ENCODE data around the gene ZC3HAV1. TPM values are rescaled to one million over a fixed set of nuclear protein-coding genes. Genes with fewer than 3 reads are reported as not detected.
"Not testable (repeated sequence)": the region's sequence is repeated elsewhere in the genome, so short reads cannot be mapped to it uniquely, and the experiment has no call there.

Gene ZC3HAV1
- total RNA-seq, 2 donors from 2014 or later: 97.8 to 167 TPM

DNA sequence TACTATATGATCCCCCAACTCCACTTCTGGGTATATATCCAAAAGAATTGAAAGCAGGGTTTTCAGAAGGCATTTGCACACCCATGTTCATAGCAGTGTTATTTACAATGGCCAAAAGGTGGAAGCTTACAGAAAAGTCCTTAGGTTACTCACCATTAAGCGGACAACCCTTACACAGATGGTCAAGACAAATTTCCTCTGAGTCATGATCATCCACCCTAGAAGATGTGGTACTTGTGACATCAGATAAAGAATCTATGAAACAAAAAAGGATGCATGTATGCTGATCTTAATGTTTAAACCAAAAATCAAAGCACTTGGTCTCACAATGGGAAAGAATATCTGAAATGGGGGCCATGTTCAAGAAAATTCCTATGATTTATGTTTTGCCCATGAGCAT lies 31.1 kb downstream of the ZC3HAV1 start:
- ATAC-seq (no peak), DNase-seq (ENCODE audit: low spot score in 2 of 2) (no peak)
- Mint-ChIP-seq H3K36me3 (peaks cover 33 to 50% of the 10 kb centered on the region in 2 donors), H3K9me3 (no peaks in the 10 kb centered on the region), H3K27ac (peak overlapping the region; percentile 46 to 72)

DNA sequence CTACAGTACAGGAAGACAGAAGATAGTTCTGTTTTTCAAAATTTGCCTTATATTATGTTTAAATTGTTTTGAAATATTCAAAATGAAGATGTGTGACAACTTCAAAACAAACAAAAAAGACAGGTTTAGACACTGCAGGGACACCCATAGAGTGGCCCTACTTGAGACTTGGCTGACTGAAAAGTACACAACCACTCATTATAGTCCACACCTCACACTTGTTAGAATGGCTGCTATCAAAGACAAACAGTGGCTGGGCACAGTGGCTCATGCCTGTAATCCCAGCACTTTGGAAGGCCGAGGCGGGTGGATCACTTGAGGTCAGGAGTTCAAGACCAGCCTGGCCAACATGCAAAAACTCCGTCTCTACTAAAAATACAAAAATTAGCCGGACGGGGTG lies 31.8 kb downstream of the ZC3HAV1 start:
- H3K9me3 Mint-ChIP-seq; DNase-seq (ENCODE audit: low spot score in 2 of 2); ATAC-seq: not testable (repeated sequence)
- Mint-ChIP-seq H3K27ac (peak overlapping the region; percentile 46 to 72), H3K36me3 (peaks cover 33 to 45% of the 10 kb centered on the region in 2 donors)

DNA sequence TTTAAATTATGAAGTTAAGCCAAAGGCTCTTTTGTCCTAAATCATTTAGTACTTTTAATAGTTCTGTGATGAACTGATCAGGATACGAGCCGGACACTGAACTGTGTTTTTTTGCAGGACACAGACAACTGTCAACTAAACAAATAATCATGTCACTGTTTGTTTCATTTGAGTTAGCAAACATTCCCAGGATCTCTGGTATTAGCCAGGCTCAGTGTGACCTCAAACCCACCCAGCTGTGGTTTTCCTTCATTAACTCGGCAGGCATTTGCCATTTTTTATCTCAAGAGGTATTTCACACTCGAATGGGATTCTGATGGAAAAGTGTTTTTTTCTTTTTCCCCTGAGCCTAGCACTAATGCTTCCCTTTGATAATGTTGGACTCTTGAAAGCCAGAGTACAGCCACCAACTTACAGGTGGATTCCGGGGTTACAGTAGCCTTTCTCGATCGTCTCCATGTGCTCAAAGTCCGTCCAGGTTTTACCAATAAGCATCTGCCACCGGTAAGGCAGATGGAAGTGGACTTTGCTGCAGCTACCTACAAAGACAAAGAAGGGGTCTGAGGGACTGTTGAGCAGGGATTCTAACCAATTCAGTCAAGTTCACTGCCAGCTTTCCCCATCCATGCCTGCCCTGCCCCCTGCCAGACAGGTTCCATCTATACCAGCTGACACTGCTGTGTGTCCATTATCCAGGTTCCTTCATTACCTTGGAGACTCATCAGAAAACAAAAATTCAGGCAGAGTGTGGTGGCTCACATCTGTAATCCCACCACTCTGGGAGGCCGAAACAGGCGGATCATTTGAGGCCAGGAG lies 33.4 kb downstream of the ZC3HAV1 start:
- H3K27ac Mint-ChIP-seq: peak overlapping the region; percentile 73 to 85
- no peak for ATAC-seq
- H3K9me3 Mint-ChIP-seq: no peaks in the 10 kb centered on the region
- H3K36me3 Mint-ChIP-seq: peaks cover 38 to 49% of the 10 kb centered on the region in 2 donors
- no peak for DNase-seq (ENCODE audit: low spot score in 2 of 2)

DNA sequence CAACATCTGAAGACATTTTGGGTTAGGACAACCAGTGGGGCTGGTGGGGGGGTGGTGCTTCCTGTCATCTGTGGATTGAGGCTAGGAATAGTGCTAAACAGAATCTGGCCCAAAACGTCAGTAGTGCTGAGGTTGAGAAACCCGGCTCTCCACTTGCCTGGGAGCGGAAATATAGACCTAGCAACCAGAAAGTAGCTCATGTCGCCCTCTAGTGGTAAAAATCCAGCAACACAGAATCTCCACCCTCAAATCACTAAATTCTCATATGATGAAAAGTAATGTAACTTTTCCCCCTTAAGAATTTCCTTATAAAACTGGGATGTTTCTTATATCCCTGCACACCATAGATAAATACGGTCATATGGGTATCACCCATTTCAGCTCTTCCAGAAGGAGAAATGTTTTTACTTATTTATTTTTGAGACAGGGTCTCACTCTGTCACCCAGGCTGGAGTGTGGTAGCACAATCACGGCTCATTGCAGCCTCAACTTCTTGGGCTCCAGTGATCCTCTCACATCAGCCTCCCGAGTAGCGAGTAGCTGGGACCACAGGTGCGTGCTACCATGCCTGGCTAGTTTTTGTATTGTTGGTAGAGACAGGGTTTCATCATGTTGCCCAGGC lies 34.4 kb downstream of the ZC3HAV1 start:
- DNase-seq (ENCODE audit: low spot score in 2 of 2): peak; percentile 63 to 65
- Mint-ChIP-seq H3K9me3 (no peaks in the 10 kb centered on the region), H3K36me3 (peaks cover 28 to 42% of the 10 kb centered on the region in 2 donors), H3K27ac (peak overlapping the region; percentile 73 to 86)
- peak; percentile 78 to 86 for ATAC-seq

DNA sequence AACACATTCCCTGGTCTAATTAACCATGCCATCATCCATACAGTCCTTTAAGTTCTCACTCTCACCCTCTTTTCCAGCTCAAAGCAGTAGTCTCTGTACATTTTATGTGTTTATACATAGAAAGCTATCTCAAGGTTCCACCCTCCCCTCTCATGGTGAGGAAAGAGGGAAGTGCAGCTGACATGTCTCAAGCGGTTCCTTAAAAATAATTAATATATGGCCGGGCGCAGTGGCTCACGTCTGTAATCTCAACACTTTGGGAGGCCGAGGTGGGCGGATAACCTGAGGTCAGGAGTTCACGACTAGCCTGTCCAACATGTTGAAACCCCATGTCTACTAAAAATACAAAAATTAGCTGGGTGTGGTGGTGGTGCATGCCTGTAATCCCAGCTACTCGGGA lies 36.7 kb downstream of the ZC3HAV1 start:
- DNase-seq (ENCODE audit: low spot score in 2 of 2) (no peak), ATAC-seq (peak; percentile 11)
- Mint-ChIP-seq H3K27ac (peak overlapping the region; percentile 85 to 88), H3K36me3 (peaks cover 11 to 25% of the 10 kb centered on the region in 2 donors), H3K9me3 (no peaks in the 10 kb centered on the region)

DNA sequence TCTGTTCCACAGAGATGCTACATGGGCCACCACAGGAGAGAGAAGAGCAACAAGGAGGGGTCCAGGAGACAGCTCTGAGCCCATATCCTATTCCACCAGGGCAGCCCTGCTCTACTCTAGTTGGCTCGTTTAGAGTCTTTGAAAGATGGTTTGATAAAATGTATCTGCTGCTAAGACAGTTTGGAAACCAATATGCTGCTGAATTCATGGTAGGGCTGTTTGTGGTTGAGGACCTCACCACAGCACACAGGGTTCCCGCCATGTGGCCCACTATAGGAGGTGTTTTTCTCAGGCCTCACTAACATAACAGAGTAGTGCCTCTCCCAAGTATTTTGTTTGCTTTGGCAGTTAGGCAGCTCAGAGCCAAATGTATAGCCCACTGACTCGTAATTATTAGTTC lies 37.8 kb downstream of the ZC3HAV1 start:
- Mint-ChIP-seq H3K36me3 (peaks cover 17 to 35% of the 10 kb centered on the region in 2 donors), H3K27ac (peak overlapping the region; percentile 85 to 88), H3K9me3 (no peaks in the 10 kb centered on the region)
- no peak for DNase-seq (ENCODE audit: low spot score in 2 of 2)
- no peak for ATAC-seq

DNA sequence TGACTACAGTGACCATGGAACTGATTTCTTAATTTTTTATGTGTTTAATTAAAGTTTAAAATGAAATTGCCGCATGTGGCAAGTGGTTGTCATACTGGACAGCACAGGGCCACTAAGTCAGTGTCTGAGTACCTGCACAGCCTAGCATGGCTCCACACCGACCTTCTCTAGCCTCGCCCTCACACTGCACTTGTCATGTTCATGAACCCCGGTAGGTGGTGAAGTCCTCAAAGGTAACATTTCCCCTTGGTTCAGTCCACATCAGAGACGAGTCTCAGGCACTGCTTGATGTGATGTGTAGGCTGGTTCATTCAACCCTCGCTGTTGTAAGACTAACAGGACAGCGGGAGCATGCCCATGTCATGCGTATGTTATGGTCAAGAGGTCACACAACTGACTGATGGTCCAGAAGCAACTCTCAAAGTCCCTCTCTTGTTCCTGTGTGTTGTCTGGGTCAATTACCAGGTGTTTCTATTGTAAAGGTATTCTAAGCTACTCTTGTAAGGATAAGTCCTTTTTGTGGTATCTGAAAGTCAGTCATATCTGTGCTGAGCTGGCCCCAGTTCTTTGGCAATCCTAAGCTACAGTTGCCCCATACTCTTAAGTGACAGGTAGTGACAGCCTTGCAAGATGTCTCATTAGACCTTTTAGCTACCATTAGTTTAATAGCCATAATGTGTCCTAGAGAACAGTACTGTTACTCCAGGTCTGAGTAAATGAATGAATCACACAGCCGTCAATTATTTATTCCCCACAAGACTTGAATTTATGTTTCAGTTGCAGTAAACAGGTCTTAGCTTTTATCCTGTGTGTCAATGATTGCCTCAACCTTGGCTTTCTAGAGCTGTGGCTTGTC lies 40.7 kb downstream of the ZC3HAV1 start:
- Mint-ChIP-seq H3K27ac (peak overlapping the region; percentile 14 to 72), H3K36me3 (peaks cover 28 to 59% of the 10 kb centered on the region in 2 donors), H3K9me3 (no peaks in the 10 kb centered on the region)
- ATAC-seq: peak; percentile 37 to 38
- DNase-seq (ENCODE audit: low spot score in 2 of 2): no peak

DNA sequence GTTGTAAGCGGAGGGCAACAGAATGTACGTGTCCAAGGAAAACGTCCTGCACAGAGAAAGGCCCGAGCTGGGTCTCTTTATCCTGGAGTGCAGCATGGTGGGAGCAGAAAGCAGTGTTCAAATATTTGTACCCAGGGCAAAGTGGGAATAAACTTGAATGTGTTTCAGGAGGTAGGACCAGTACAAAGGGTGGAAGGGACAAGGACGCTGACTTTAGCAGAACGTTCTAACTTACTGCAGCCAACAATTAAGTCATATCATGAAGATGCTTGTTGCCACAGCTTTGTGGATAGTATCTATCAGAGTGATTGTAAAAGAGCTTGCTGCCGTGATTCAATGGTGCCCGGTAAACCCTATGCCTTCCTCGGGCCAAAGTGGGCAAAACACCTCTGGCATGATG lies 43.2 kb downstream of the ZC3HAV1 start:
- peak overlapping the region; percentile 48 to 62 for H3K27ac Mint-ChIP-seq
- ATAC-seq (no peak), DNase-seq (ENCODE audit: low spot score in 2 of 2) (no peak)
- peaks cover 22 to 52% of the 10 kb centered on the region in 2 donors for H3K36me3 Mint-ChIP-seq
- H3K9me3 Mint-ChIP-seq: no peaks in the 10 kb centered on the region

DNA sequence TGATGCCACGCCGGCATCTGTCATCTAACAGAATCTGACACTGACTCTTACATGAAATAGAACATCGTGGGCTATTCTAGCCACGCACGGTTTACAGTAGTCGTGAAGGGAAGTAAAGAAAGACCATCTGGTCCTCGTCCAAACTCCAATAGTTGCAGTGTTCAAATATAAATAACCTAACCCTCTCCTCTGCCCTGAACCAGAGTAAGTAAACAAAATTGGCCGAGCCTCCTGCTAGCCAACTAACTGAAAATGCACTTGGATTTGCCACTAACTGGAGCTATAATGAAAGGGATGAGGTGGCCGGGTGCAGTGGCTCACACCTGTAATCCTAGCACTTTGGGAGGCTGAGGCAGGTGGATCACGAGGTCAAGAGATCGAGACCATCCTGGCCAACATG lies 44.2 kb downstream of the ZC3HAV1 start:
- peak overlapping the region; percentile 55 to 94 for H3K27ac Mint-ChIP-seq
- DNase-seq (ENCODE audit: low spot score in 2 of 2): no peak
- peaks cover 22 to 57% of the 10 kb centered on the region in 2 donors for H3K36me3 Mint-ChIP-seq

DNA sequence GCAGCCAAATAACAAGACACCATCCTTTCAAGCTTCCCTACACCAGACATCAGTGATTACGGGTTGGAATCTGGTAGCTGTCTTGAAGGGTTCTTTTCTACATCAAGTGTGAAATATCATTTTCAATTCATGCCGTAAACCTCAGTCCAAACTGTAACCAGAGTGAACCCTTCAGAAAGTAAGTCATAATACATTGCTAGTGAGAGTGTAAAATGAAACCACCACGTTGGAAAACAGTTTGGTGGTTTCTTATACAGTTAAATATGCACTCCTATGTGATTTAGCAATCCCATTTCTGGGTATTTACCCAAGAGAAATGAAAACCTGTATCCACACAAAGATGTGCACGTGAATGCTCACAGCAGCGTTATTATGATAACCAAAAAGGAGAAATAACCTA lies 48.1 kb downstream of the ZC3HAV1 start:
- no peaks in the 10 kb centered on the region for H3K9me3 Mint-ChIP-seq
- peak overlapping the region; percentile 54 to 87 for H3K27ac Mint-ChIP-seq
- ATAC-seq (peak; percentile 51 to 67), DNase-seq (ENCODE audit: low spot score in 2 of 2) (no peak)
- H3K36me3 Mint-ChIP-seq: peaks cover 16 to 55% of the 10 kb centered on the region in 2 donors

More for the DNA sequence above, 44.2 kb downstream of the ZC3HAV1 start:
- no peak for ATAC-seq
- no peaks in the 10 kb centered on the region for H3K9me3 Mint-ChIP-seq

DNA sequence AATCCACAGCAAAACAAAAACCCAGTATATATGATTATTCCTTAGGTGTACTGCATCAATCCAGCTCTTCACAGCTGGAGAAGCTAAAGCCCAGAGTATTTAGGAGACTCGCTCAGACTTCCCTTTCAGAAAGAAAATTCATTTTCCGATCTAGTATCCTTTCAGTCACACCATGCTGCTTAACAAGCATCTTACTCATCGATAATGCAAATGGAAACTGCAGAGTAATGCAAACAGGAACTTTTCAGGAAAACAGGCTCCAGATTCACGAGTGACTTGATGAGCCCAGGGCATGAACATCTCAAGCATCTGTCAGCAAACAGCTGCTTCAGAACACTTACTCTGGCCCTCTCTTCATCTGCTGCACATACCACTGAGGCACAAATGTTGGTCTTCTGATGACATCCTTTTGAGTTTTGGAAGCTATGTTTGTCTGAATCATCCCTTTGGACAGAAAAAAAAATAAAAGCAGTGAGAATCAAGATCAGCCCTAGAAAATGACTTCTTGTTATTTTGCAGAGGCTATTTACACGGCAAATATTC lies 48.8 kb downstream of the ZC3HAV1 start:
- DNase-seq (ENCODE audit: low spot score in 2 of 2) (no peak), ATAC-seq (no peak)
- Mint-ChIP-seq H3K27ac (peak overlapping the region; percentile 23 to 87), H3K36me3 (peaks cover 16 to 55% of the 10 kb centered on the region in 2 donors), H3K9me3 (no peaks in the 10 kb centered on the region)

DNA sequence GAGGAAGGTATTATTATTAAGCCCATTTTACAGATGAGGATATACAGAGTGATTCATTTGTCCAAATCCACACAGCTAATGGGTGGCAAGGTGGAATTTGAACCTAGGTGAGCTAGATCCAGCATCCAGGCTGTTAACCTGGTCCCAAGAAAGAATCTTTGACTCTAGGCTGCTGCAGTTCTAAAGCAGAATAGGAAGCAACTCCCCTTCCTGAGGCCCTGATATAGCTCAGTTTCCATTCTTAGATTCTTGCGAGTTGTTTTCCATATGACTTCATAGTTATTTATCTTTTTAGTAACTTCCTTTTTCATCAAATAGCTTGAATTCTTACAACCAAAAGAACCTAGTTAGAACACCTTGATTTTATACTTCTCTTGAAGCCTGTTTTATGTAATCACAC lies 49.6 kb downstream of the ZC3HAV1 start:
- DNase-seq (ENCODE audit: low spot score in 2 of 2): no peak
- no peaks in the 10 kb centered on the region for H3K9me3 Mint-ChIP-seq
- peaks cover 10 to 49% of the 10 kb centered on the region in 2 donors for H3K36me3 Mint-ChIP-seq
- H3K27ac Mint-ChIP-seq: peak overlapping the region; percentile 23 to 87
- peak in 1 of 2 donors; percentile 10 for ATAC-seq

DNA sequence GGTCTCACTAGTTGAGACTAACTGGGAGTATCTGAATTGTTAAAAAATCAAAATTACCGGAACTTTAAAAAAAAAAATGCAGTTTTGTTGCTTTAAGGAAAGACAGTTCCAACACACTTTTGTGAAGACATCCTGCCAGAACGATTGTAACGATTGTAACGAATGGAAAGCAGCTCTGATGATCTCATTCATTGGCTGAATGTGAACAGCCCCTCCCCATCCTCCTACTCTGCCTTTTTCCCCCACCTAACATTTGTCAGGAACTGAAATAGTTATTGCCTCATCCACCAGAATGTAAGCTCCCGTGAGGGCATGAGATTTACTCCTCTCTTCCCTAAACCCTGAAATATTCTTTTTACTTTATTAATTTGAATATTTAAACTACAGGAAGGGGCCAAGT lies 50.6 kb downstream of the ZC3HAV1 start:
- Mint-ChIP-seq H3K36me3 (peaks cover 3 to 50% of the 10 kb centered on the region in 2 donors), H3K9me3 (no peaks in the 10 kb centered on the region), H3K27ac (peak overlapping the region; percentile 62 to 65)
- no peak for ATAC-seq
- no peak for DNase-seq (ENCODE audit: low spot score in 2 of 2)

DNA sequence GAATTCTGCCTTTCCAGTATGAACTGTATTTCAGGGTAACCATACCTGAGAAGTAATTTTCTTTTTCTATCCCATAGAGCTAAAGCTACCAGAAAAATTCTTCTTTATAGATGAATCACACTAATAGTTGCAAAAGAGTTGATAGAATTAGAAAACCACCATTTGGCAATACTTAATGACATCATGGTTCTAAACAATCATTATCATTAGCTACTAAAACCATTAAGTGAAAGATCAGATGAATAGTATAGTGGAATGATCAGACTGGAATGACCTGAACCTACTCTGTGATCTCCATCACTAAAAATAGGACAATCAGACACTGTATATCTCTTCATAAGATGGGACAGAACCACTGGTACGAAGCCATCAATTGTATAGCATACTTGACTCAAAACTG lies 53.8 kb downstream of the ZC3HAV1 start:
- ATAC-seq: peak in 1 of 2 donors; percentile 2
- H3K9me3 Mint-ChIP-seq: no peaks in the 10 kb centered on the region

DNA sequence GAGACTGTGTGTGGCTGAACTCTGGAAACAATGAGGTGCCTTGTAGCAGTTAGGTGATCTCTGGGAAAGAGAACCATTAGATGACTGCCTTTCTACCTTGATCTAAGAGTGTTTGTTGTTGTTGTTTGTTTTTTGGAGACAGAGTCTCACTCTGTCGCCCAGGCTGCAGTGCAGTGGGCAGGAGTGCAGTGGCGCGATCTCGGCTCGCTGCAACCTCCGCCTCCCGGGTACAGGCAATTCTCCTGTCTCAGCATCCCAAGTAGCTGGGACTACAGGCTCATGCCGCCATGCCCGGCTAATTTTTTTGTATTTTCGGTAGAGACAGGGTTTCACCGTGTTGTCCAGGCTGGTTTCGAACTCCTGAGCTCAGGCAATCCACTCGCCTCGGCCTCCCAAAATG lies 54.9 kb downstream of the ZC3HAV1 start:
- H3K9me3 Mint-ChIP-seq; DNase-seq (ENCODE audit: low spot score in 2 of 2); ATAC-seq: not testable (repeated sequence)
- peaks cover 10 to 47% of the 10 kb centered on the region in 2 donors for H3K36me3 Mint-ChIP-seq
- peak overlapping the region in 1 of 2 donors; percentile 22 for H3K27ac Mint-ChIP-seq

More for the DNA sequence above, 53.8 kb downstream of the ZC3HAV1 start:
- peak overlapping the region; percentile 57 to 72 for H3K27ac Mint-ChIP-seq
- DNase-seq (ENCODE audit: low spot score in 2 of 2): no peak
- peaks cover 6 to 48% of the 10 kb centered on the region in 2 donors for H3K36me3 Mint-ChIP-seq

DNA sequence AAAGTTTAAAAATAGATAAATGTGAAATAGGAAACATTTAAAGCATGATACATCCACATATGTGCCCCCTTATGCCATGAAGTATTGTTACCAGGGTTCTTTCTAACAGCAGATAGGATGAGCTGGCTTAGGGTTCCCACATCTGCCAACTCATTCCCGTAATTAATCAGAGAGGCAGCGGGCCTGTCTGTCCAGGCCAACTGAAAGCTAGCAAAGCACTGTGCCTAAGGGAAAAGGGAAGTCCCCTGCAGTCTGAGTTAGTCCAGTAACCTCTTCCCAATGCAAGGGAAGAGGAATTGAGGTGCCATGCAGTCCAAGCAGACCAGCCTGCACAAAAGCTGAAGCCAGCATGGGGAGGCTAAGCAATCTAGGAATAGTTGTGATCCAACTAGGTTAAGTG lies 55.4 kb downstream of the ZC3HAV1 start:
- DNase-seq (ENCODE audit: low spot score in 2 of 2): no peak
- peak overlapping the region in 1 of 2 donors; percentile 25 for H3K27ac Mint-ChIP-seq
- peak; percentile 16 to 67 for ATAC-seq
- H3K36me3 Mint-ChIP-seq: peaks cover 15 to 53% of the 10 kb centered on the region in 2 donors
- no peaks in the 10 kb centered on the region for H3K9me3 Mint-ChIP-seq

Data from activated naive CD4-positive, alpha-beta T cell treated with anti-CD3 and anti-CD28 coated beads, Interleukin-2, amount 50 U/mL, for 72 hours (primary cell).